Tibial nerve (tissue), 4 donors: ENCODE measurements around the gene C1QTNF7.

Source experiments
- CTCF ChIP-seq, 5 experiments: fragments of 200-600 bp in 3 of 5; fragments of 450-650 bp in 2 of 5; sonication (generic) in 3 of 5; IDR thresholded peaks; one replicate each; pipeline ENCODE4 v1.5.1; 2016 to 2019; ENCODE audit warnings: antibody characterized with exemption in 5 of 5, mild to moderate bottlenecking in 3 of 5, moderate library complexity in 2 of 5
- EP300 ChIP-seq, 2 donors: sonication (generic); formaldehyde crosslinking; IDR thresholded peaks; one replicate each; pipeline ENCODE4 v1.6.1; 2017; ENCODE audit warnings: antibody characterized with exemption in 2 of 2, mild to moderate bottlenecking in 1 of 2
- POLR2A ChIP-seq, 2 donors: fragments of 450-650 bp; IDR thresholded peaks; one replicate each; pipeline ENCODE4 v1.6.1; 2017; ENCODE audit warnings: antibody characterized with exemption in 2 of 2, mild to moderate bottlenecking in 2 of 2, moderate library complexity in 2 of 2

GRCh38 chr4:15402146-15402545, 25.7 kb upstream of the C1QTNF7 start:
- TF ChIP-seq CTCF (IDR thresholded peaks at IDR 0.05) (no peak), EP300 (IDR thresholded peaks at IDR 0.05) (no peak), POLR2A (IDR thresholded peaks at IDR 0.05) (no peak)
